Measurements from ENCODE around the gene ARFGAP3.

GRCh38 chr22:42752912-42753311 lies 104.2 kb downstream of the ARFGAP3 start:
- TF ChIP-seq POLR2AphosphoS5 (IDR thresholded peaks at IDR 0.05; ENCODE audit: borderline replicate concordance, low read depth, low read length), result no peak
- TF ChIP-seq EZH2 (IDR thresholded peaks at IDR 0.05), result no peak
- TF ChIP-seq FOXP2 (optimal IDR thresholded peaks at IDR 0.05; ENCODE audit: control extremely low read depth, extremely low read length, insufficient read depth), result no peak

All from SK-N-MC (cell line).